Measurements from ENCODE around the gene MYEF2. TPM values are rescaled to one million over a fixed set of nuclear protein-coding genes. Genes with fewer than 3 reads are reported as not detected.

Gene MYEF2
- total RNA-seq, 4 donors from 2014 or later: 26.8 to 59.0 (median 34.5) TPM

- peaks cover 0 to 25% (median 0%) of the 10 kb centered on the region in 3 donors for H3K36me3 ChIP-seq
- H3K27ac ChIP-seq: no peak overlapping the region
- H3K4me1 ChIP-seq: no peaks in the 10 kb centered on the region
- TF ChIP-seq, protein P1, sequence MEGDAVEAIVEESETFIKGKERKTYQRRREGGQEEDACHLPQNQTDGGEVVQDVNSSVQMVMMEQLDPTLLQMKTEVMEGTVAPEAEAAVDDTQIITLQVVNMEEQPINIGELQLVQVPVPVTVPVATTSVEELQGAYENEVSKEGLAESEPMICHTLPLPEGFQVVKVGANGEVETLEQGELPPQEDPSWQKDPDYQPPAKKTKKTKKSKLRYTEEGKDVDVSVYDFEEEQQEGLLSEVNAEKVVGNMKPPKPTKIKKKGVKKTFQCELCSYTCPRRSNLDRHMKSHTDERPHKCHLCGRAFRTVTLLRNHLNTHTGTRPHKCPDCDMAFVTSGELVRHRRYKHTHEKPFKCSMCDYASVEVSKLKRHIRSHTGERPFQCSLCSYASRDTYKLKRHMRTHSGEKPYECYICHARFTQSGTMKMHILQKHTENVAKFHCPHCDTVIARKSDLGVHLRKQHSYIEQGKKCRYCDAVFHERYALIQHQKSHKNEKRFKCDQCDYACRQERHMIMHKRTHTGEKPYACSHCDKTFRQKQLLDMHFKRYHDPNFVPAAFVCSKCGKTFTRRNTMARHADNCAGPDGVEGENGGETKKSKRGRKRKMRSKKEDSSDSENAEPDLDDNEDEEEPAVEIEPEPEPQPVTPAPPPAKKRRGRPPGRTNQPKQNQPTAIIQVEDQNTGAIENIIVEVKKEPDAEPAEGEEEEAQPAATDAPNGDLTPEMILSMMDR (IDR thresholded peaks at IDR 0.05): no peak
- TF ChIP-seq EP300 (IDR thresholded peaks at IDR 0.05) (no peak), POLR2A (IDR thresholded peaks at IDR 0.05) (no peak)
- H3K9me3 ChIP-seq: no peaks in the 10 kb centered on the region
- no peak overlapping the region for H3K4me3 ChIP-seq
- WGBS, 2 donors: 91 to 94% methylated on average over 2 of the region's 2 CpGs
- H3K27me3 ChIP-seq: no peaks in the 10 kb centered on the region
- DNase-seq (ENCODE audit: low spot score in 2 of 2): no peak
Observed at GRCh38 chr15:48153526-48153925, 24.6 kb downstream of the MYEF2 start.

GRCh38 chr15:48149858-48150257 is 28.2 kb downstream of the MYEF2 start:
- TF ChIP-seq, protein P1 (IDR thresholded peaks at IDR 0.05): no peak
- TF ChIP-seq EP300 (IDR thresholded peaks at IDR 0.05) (no peak), POLR2A (IDR thresholded peaks at IDR 0.05) (no peak)
- Histone ChIP-seq H3K4me3 (no peak overlapping the region), H3K36me3 (peaks cover 0 to 17% (median 0%) of the 10 kb centered on the region in 3 donors), H3K27ac (no peak overlapping the region), H3K27me3 (no peaks in the 10 kb centered on the region), H3K9me3 (no peaks in the 10 kb centered on the region), H3K4me1 (peaks cover 0 to 13% (median 0%) of the 10 kb centered on the region in 4 donors)
- no peak for DNase-seq (ENCODE audit: low spot score in 2 of 2)
- 85 to 89% methylated on average over 4 of the region's 4 CpGs for WGBS, 2 donors

GRCh38 chr15:48147358-48147757 is 30.7 kb downstream of the MYEF2 start:
- Histone ChIP-seq H3K27ac (no peak overlapping the region), H3K27me3 (no peaks in the 10 kb centered on the region), H3K4me1 (peaks cover 0 to 23% (median 0%) of the 10 kb centered on the region in 4 donors), H3K36me3 (peaks cover 0 to 12% (median 0%) of the 10 kb centered on the region in 3 donors), H3K9me3 (no peaks in the 10 kb centered on the region), H3K4me3 (no peak overlapping the region)
- DNase-seq (ENCODE audit: low spot score in 2 of 2): no peak
- no peak for TF ChIP-seq POLR2A (IDR thresholded peaks at IDR 0.05)
- TF ChIP-seq, protein P1 (IDR thresholded peaks at IDR 0.05): no peak
- no peak for TF ChIP-seq EP300 (IDR thresholded peaks at IDR 0.05)

DNA sequence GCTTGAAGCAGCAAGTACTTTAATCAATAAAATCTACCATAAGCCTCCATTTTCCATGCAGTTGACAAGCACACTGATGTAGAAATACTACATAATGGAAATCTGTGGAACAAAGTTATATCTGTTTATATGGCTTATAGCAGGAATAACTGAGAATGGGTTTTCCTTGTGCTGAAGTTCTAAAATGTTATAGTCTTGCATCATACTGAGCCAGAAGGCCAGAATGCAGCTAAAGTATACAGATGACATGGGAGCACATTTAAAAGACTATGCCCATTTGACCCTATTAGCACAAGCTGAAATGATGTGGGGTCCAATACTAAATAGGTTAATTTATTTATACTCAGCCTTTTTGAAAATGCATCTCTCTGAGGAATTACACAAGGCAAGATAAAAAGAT is 32.2 kb downstream of the MYEF2 start:
- H3K27ac ChIP-seq: no peak overlapping the region

GRCh38 chr15:48144889-48145288 is 33.2 kb downstream of the MYEF2 start:
- Histone ChIP-seq H3K27me3 (no peaks in the 10 kb centered on the region), H3K4me3 (no peak overlapping the region)

More for the DNA sequence above, 32.2 kb downstream of the MYEF2 start:
- H3K4me3 ChIP-seq: no peak overlapping the region
- TF ChIP-seq POLR2A (IDR thresholded peaks at IDR 0.05) (no peak), EP300 (IDR thresholded peaks at IDR 0.05) (no peak)
- TF ChIP-seq, protein P1 (IDR thresholded peaks at IDR 0.05): no peak
- no peaks in the 10 kb centered on the region for H3K9me3 ChIP-seq
- H3K27me3 ChIP-seq: no peaks in the 10 kb centered on the region
- peaks cover 0 to 23% (median 0%) of the 10 kb centered on the region in 4 donors for H3K4me1 ChIP-seq
- peaks cover 0 to 8% (median 0%) of the 10 kb centered on the region in 3 donors for H3K36me3 ChIP-seq
- DNase-seq (ENCODE audit: low spot score in 2 of 2): no peak

More at GRCh38 chr15:48144889-48145288, 33.2 kb downstream of the MYEF2 start:
- Histone ChIP-seq H3K27ac (peak overlapping the region in 1 of 4 donors; percentile 44), H3K9me3 (no peaks in the 10 kb centered on the region), H3K36me3 (peaks cover 0 to 8% (median 0%) of the 10 kb centered on the region in 3 donors), H3K4me1 (peaks cover 0 to 23% (median 0%) of the 10 kb centered on the region in 4 donors)
- DNase-seq (ENCODE audit: low spot score in 2 of 2): no peak
- WGBS, 2 donors: 14 to 18% methylated on average over 1 of the region's 1 CpG
- no peak for TF ChIP-seq POLR2A (IDR thresholded peaks at IDR 0.05)
- TF ChIP-seq, protein P1 (IDR thresholded peaks at IDR 0.05): no peak
- TF ChIP-seq EP300 (IDR thresholded peaks at IDR 0.05): no peak

Data from tibial nerve (tissue), 4 donors.